Pancreas (tissue), 10 donors: ENCODE data around the gene MID1. TPM values are rescaled to one million over a fixed set of nuclear protein-coding genes. Genes with fewer than 3 reads are reported as not detected.

Source experiments
- ATAC-seq, 4 donors: fragments of 200-7000 bp; cut with Tn5 transposase; one replicate each; pipeline versions ENCODE4 v1.8.0 to v1.9.1; 2020; ENCODE audit warnings: mild to moderate bottlenecking in 4 of 4, moderate library complexity in 4 of 4
- DNase-seq, 6 donors: peaks; one replicate each; pipeline ENCODE4 v3.0.0-alpha.2; 2020
- FAIRE-seq: peaks from 2 replicates; lab custom pipeline; 2012; peaks lifted over from hg19 to GRCh38; lab: Jason Lieb, UNC
- H3K27ac ChIP-seq, 4 donors: fragments of 200-600 bp; sonication (generic); 1 replicate in 3 of 4; 2 replicates in 1 of 4; pipeline versions ENCODE4 v1.5.0 to v1.8.0; 2020
- H3K27me3 ChIP-seq, 4 donors: fragments of 200-600 bp; one replicate each; pipeline ENCODE4 v1.8.0; 2021
- H3K36me3 ChIP-seq, 3 donors: fragments of 200-600 bp; sonication (generic) in 1 of 3; one replicate each; pipeline versions ENCODE4 v1.5.0 to v1.8.0; 2020 to 2021
- H3K4me1 ChIP-seq, 3 donors: fragments of 200-600 bp; one replicate each; pipeline ENCODE4 v1.8.0; 2021
- H3K4me3 ChIP-seq, 4 donors: fragments of 200-600 bp; sonication (generic) in 2 of 4; one replicate each; pipeline versions ENCODE4 v1.5.0 to v1.8.0; 2020 to 2021
- H3K9me3 ChIP-seq, 4 donors: fragments of 200-600 bp; one replicate each; pipeline ENCODE4 v1.8.0; 2021
- CTCF ChIP-seq, 4 donors: fragments of 200-600 bp; sonication (generic) in 3 of 4; IDR thresholded peaks; one replicate each; pipeline versions ENCODE4 v1.5.0 to v1.8.0; 2021; ENCODE audit warnings: antibody characterized with exemption in 4 of 4
- WGBS, 2 donors: extraction: QIAGEN DNeasy Blood & Tissue Kit; methylation state at CpG; one replicate each; pipeline ENCODE4 v1.1.7; 2013; 5-methylcytosine and 5-hydroxymethylcytosine counted together
- intact Hi-C, 3 donors: fragments of 100-400 bp; cut with DNase I; formaldehyde crosslinking; loops; one replicate each; pipeline versions ENCODE4 v1.11.1 to v1.14.2; 2022
- polyA plus RNA-seq, 2 donors: library from polyadenylated mRNA; stranded (reverse); fragments of 200-250 nt; gene quantifications; one replicate each; pipeline ENCODE4 v1.2.3, GENCODE V29; 2013
- total RNA-seq, 6 donors: library from RNA; stranded (reverse); fragmentation: NEBNext Ultra II Directional in 4 of 6; extraction: Animal tissue kit (Norgen Biotek cat#: 25700) in 4 of 6; gene quantifications; one replicate each; pipeline versions ENCODE4 v1.2.1 to v1.2.4, GENCODE V29; 2021 to 2023
- donor health status: healthy with polysubstance abuse.
- donor health status: DM: no; HTN: no; CAD: no; lungs with moderate emphysema.
- donor health status: DM: no; HTN: no; CAD: no.
- donor health status: control.
- donor health status: control.
- donor health status: Bipolar disorder and iron deficiency.
- donor health status: DM: yes; HTN: yes; CAD: no.
- donor health status: DM: no; HTN: no; CAD: no.
- donor health status: DM: no; HTN: no; CAD: no.
- donor health status: DM: yes; HTN: yes; CAD: no.

MID1 gene
- total and polyA plus RNA-seq, 8 donors, result 3.3 to 19.2 (median 5.1) TPM

GRCh38 chrX:10607233-10607632, 13.2 kb downstream of the MID1 start:
- no peak for FAIRE-seq
- WGBS, 2 donors, result 77 to 94% methylated on average over 2 of the region's 2 CpGs

GRCh38 chrX:10603612-10604011, 16.8 kb downstream of the MID1 start:
- intact Hi-C loops, result no loop called here
- H3K4me1 ChIP-seq, result peaks cover 0 to 6% (median 0%) of the 10 kb centered on the region in 3 donors
- no peak for TF ChIP-seq CTCF (IDR thresholded peaks at IDR 0.05)
- H3K36me3 ChIP-seq, result no peaks in the 10 kb centered on the region
- H3K27ac ChIP-seq, result no peak overlapping the region
- DNase-seq (no peak), ATAC-seq (no peak), FAIRE-seq (no peak)
- H3K27me3 ChIP-seq, result peaks cover 0 to 14% (median 0%) of the 10 kb centered on the region in 4 donors
- H3K9me3 ChIP-seq, result no peaks in the 10 kb centered on the region
- WGBS, 2 donors, result 37 to 50% methylated on average over 3 of the region's 3 CpGs
- no peak overlapping the region for H3K4me3 ChIP-seq

More at GRCh38 chrX:10607233-10607632, 13.2 kb downstream of the MID1 start:
- no peak overlapping the region for H3K27ac ChIP-seq
- H3K27me3 ChIP-seq, result peaks cover 0 to 14% (median 0%) of the 10 kb centered on the region in 4 donors
- peaks cover 0 to 3% (median 0%) of the 10 kb centered on the region in 3 donors for H3K4me1 ChIP-seq
- no peak for TF ChIP-seq CTCF (IDR thresholded peaks at IDR 0.05)
- ATAC-seq (no peak), DNase-seq (no peak)
- H3K9me3 ChIP-seq, result no peaks in the 10 kb centered on the region
- H3K4me3 ChIP-seq, result no peak overlapping the region
- H3K36me3 ChIP-seq, result no peaks in the 10 kb centered on the region
- intact Hi-C loops, result no loop called here

DNA sequence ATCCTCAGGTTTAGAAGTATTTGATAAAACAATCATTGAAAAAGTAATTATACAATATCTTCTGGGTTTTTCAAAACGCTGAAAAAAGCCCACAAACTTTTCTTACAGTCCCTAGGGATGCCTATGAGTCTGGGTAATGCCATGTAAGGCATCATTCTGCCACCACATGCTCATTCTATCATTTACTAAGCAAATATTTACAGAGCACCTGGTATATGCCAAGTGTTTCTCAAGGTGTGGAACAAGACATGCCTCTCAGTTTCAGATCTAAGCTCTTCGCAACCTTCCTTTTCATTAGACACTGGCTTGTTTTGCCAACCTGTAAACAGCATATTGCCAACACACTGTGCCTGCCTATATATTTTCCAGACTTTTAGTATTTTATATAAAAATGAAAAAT, 17.7 kb downstream of the MID1 start:
- WGBS, 2 donors, result 28 to 31% methylated on average over 2 of the region's 2 CpGs
- peak; percentile 29 for FAIRE-seq
- no peak for TF ChIP-seq CTCF (IDR thresholded peaks at IDR 0.05)
- Histone ChIP-seq H3K27ac (no peak overlapping the region), H3K9me3 (no peaks in the 10 kb centered on the region), H3K27me3 (peaks cover 0 to 14% (median 0%) of the 10 kb centered on the region in 4 donors), H3K4me1 (peaks cover 0 to 6% (median 0%) of the 10 kb centered on the region in 3 donors), H3K36me3 (no peaks in the 10 kb centered on the region), H3K4me3 (no peak overlapping the region)
- intact Hi-C loops, result no loop called here
- DNase-seq, result no peak
- peak; percentile 60 to 90 (median 82) for ATAC-seq

DNA sequence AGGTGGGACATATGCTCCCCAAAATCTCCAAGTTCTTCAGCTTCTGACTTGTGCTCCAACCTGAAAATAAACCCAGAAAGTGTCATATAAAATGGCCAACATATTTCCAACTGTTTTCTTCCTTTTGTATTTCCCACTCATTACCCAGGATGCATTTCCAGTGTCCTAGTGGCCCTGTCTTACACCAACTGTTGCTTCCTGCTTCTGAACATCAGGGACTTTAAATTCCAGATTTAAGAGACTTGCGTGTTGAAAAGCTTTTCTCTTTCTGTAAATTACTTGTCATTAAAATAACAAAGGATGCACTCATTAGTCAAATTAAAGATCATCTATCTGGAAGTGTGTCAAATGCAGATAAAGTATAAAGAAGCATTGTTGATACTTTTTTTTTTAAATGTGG, 19.9 kb downstream of the MID1 start:
- H3K27me3 ChIP-seq, result peaks cover 0 to 4% (median 0%) of the 10 kb centered on the region in 4 donors
- no peak for TF ChIP-seq CTCF (IDR thresholded peaks at IDR 0.05)
- intact Hi-C loops, result no loop called here
- no peaks in the 10 kb centered on the region for H3K9me3 ChIP-seq
- FAIRE-seq, result peak; percentile 91
- ATAC-seq, result no peak
- H3K27ac ChIP-seq, result peak overlapping the region in 1 of 4 donors; percentile 8
- 51 to 78% methylated on average over 1 of the region's 1 CpG for WGBS, 2 donors
- no peak overlapping the region for H3K4me3 ChIP-seq
- DNase-seq, result no peak
- no peaks in the 10 kb centered on the region for H3K36me3 ChIP-seq
- H3K4me1 ChIP-seq, result peaks cover 0 to 6% (median 0%) of the 10 kb centered on the region in 3 donors

DNA sequence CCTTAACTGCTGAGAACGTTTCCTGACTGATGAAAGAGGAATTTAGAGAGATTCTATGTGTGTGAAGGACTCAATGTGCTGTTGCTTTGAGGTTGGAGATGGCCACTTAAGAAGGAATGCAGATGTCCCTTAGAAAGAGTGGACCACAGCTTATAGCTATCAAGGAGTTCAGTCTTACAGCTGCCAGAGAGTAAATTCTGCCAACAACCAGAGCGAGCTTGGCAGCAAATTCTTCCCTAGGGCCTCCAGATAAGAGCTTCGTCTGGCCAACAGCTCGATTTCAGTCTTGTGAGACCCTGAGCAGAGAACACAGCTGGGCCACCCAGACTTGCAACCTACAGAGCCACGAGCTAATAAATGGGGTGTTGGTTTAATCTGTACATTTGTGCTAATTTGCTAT, 21.8 kb downstream of the MID1 start:
- ATAC-seq, result peak in 3 of 4 donors; percentile 73 to 81 (median 76)

More for the DNA sequence above, 21.8 kb downstream of the MID1 start:
- DNase-seq (peak in 3 of 6 donors; percentile 18 to 35 (median 28)), FAIRE-seq (no peak)
- 8 to 23% methylated on average over 5 of the region's 5 CpGs for whole genome bisulfite sequencing, 2 donors
- intact Hi-C loops, result no loop called here
- no peaks in the 10 kb centered on the region for H3K9me3 ChIP-seq
- TF ChIP-seq CTCF (IDR thresholded peaks at IDR 0.05), result no peak
- no peaks in the 10 kb centered on the region for H3K36me3 ChIP-seq
- no peak overlapping the region for H3K4me3 ChIP-seq
- H3K27ac ChIP-seq, result no peak overlapping the region
- H3K4me1 ChIP-seq, result peaks cover 0 to 6% (median 0%) of the 10 kb centered on the region in 3 donors
- H3K27me3 ChIP-seq, result no peaks in the 10 kb centered on the region
